Putamen (tissue), 1 donor: Measurements from ENCODE around the gene IGFBP3.

Source experiments
- DNase-seq: peaks from one replicate; pipeline ENCODE4 v3.0.0-alpha.2; 2016; ENCODE audit warnings: low spot score

IGFBP3 gene

DNA sequence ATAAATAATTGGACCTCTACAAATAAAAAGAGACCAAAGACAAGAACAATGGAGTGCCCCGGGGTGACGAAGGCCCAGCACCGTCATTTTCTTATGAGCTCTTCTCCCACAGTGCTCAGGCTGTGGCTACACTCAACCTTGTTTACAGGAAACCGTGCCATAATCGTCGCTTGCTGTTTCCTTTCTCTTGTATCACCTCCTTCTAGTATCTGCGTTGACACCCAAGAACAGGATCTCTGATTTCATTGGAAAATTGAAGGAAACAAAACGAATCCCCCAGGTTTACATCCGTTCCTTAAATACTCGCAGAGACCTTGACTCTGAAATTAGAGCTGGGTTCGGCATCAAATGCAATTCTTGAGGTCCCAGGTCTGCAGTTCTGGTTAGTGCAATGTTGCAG, 1.7 kb upstream of the IGFBP3 start:
- no peak for DNase-seq

DNA sequence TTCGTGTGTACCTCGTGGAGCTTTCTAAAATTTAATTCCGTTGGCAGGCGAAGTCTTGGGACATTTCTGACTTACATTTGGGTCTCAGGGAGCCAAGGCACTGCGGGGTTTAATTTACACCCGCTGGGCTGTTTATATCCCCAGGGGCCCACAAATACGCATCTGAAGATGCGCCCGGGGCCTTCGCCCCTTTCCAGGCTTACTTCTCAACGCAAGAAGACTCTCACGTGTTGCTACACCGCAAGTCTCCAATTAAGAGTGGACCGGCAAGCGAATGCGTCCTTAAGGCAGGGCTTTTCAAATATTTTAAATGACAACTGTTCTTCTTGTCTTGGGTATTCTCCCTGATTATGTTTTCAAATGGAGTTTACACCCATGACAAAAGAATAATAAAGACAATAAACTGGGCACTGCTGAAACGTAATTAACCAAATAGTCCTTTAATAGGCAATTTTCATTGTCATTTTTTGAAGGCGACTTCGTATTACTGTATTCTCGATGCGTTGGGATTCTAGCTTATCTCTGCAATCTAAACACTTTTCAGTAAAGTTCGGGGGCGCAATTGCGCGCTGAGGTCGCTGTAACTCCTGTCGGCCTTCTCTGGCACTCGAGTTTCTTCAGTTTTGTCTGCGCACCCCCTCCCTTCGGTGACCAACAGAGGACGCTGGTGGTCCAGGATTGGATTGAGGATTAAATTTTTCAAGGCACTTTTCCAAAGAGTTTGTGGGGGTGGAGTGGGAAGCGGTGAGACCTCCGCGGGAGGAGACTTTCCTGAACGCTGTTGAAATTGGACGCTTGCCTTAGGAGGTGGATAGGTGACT, 837 bp upstream of the IGFBP3 start:
- DNase-seq: no peak

DNA sequence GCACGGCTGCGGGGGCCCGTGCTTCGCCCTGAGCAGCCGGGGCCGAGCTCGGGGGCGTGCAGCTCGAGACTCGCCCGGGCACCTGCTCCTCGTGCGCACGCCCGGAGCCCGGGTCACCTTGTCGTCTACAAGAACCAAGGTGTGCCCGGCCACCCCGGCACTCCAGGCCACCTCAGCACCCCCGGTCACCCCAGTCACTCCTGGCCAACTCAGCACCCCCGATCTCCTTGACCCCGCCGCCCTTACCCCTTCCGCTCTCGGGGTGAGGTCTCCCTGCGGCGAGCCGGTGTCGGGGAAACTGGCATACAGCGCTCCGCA, 268 bp upstream of the IGFBP3 start:
- no peak for DNase-seq

DNA sequence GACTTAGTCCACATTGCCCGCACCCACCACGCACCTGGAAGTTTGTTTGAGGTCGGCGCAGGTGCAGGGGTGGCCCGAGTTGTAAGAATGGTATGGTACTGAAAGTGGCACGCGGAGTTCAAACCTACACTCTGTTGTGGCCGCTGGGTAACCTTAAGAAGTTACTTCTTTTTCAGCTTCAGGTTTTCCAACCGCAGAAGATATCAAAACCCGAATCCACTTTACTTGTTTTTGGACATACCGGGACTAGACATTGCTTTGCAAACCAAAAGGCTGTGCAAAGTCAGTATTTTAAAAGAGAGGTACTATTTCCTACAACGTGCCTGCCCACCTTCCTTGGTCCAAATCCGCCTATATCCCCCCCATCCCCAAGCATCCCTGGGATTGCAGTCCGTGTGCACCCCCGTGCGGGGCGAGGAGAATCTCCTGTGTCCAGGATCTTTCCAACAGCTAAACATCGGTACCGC, 1.0 kb downstream of the IGFBP3 start:
- no peak for DNase-seq

DNA sequence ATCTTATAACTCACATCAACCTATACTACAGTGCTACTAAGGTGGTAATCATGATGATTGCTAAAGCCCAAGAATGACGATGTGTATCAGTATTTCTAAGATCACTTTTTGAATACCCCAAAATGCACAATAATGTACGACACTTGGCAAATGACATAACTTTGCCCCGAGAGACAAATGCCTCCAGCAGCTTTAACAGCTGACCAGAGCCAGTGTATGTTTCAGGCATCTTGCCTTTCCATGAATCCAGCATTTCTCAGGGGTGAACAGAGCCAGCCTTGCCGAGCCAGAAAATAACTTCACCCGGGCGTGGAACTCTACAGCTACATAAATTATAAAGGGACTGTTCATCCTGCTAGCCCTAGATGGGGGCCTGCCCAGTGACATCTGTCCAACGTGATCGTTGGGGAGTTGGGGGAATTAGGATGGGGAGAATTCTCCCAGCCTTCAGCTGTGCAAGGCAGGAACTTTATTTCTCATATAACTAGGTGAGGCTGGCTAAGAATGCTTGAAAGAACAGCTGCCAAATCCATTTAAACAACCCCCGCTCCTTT, 1.8 kb downstream of the IGFBP3 start:
- DNase-seq: no peak

DNA sequence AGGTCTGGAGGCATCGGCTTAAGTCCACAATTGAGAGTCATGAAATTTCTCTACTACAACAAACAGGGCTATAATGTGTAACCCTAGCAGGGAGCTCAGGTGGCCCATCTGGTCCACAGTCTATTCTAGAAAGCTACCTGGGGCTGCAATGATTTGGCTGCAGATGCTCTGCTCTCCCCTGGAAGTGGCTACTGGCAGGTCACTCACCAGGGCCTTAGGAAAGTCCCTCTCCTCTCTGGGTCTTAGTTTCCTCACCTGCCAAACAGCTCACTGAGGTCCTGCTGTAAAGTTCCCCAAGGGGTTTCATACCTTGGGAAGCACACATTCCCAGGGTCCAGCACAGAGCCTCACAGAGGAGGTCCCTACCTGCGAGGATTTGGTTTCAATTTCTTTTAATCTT, 2.5 kb downstream of the IGFBP3 start:
- DNase-seq: no peak

DNA sequence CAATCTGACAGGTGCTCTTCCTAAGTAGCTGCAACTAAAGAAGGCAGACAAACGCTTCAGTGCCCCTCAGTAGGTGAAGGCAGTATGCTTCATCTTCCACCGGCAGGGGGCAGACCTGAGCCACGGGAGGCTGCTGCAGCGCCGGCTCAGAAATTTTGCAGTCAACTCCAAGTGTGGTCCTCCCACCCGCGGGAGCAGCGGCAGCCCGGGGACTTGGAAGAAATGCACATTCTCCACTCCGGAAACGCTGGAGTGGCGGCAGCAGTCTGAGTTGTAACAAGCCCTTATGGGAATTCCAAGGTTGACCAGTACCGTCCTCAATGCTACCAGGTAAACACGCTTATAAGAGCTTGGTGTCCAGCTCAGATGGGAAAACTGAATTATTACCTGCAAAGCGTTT, 3.4 kb downstream of the IGFBP3 start:
- DNase-seq: peak; percentile 50

DNA sequence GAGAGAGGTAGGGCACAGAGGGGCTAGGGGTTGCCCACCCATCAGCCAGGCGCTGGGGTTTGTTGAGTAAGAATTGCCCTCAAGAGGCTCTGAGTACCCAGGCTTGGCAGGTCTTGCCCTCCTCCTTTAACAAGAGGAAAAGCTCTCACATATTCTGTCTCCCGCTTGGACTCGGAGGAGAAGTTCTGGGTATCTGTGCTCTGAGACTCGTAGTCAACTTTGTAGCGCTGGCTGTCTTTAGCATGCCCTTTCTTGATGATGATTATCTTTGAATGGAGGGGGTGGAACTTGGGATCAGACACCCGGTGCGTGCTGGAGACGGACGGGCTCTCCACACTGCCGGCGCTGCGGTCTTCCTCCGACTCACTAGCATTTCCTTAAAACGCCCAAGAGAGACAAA, 4.0 kb downstream of the IGFBP3 start:
- no peak for DNase-seq

DNA sequence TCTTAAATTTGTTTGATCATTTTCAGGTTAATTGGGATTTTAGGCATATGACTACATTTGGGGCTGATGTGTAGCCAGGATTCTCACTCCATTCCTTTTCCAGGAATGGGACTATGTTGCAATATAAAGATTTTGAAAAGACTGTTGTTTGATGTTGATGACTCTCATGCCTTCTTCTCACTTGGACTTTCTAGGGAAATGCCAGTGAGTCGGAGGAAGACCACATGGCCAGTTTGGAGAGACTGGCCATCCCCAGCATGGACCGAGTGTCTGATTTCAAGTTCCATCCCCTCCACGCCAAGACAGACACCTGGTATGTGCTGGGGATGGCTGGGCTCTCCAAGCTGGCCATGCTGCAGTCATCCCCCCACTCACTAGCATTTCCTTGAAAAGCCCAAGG, 5.5 kb downstream of the IGFBP3 start:
- DNase-seq: no peak

DNA sequence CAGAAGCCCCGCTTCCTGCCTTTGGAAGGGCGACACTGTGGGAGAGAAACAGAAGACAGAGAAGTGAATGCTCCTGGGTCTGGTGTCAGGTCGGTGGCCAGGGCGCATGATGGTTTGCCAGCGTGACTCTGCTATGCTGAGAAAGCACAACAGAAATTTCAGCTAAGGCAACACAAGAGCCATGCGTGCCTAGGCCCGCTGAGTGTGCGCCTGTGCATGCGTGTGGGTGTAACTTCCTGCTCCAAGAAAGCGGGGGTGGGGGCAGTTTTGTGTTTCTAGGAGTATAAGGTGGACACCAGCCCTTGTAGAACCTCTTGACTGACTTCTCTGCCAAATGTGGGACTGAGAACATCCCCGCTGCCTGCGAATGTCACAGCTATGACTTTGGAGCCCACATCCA, 6.2 kb downstream of the IGFBP3 start:
- no peak for DNase-seq

DNA sequence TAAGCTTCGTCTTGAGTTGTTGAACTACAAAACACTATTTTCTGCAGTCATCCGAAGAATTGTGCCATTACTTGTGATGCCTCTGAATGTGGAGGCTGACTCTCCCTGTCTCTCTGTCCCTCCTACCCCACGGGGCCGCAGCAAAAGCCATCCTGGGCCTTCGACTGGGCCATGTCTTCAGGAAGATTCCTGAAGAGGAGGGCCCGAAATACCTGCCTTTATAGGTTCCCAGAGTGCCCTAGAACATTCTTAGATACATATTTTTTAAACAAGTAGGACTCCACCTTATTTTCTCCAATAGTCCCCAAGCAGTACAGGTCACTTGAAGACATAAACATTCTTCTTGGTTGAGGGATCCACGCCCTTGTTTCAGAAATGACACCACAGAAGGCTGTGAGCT, 8.1 kb downstream of the IGFBP3 start:
- no peak for DNase-seq

DNA sequence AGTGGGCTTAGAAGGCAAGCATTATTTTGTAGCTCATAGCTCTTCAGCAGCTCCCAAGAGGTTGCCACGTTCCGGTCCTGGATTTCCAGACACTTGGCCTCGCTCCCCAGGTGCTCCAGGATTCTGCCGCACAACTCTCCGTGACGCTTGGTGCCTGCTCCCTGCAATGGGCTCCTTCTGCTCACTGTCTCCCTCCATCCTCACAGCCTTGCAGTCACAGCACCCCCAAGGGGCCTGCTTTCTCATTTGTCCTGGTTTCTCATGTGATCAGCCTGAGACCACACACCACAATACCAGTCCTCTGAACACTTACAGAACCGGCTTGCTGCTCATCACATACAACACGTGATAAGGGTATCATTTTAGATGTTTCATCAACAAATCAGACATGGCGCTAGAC, 9.8 kb downstream of the IGFBP3 start:
- no peak for DNase-seq

DNA sequence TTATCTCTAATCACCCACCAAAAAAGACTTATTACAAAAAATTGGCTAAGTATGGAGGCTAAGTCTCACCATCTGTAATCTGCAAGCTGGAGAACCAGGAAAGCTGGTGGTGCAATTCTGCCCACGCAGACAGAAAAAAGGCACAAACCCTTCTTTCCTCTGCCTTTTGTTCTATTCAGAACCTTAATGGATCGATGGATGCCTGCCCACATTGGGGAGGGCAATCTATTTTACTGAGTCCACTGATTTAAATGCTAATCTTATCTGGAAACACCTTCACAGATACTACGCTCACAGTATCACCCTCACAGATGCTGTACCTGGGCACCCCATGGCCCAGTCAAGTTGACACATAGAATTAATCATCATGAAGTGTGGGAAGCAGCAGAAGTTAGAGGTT, 10.2 kb downstream of the IGFBP3 start:
- no peak for DNase-seq

DNA sequence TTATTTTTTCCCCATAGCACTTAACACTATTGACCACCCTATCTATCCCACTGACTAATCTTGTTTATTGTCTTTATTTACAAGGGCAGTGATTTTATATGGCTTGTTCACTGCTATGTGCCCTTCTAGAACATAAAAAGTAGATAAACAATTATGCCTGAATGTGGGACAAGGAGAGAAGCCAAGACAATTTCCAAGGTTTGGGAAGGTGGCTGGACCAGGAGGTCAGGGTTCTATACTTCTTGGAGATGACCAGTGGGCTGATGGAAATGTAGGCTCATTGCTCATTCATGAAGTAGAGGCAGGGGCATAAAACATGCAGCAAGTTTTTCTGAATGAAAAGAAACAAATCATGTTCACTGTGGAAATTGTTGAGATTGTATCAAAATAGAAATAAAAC, 11.5 kb downstream of the IGFBP3 start:
- DNase-seq: no peak

DNA sequence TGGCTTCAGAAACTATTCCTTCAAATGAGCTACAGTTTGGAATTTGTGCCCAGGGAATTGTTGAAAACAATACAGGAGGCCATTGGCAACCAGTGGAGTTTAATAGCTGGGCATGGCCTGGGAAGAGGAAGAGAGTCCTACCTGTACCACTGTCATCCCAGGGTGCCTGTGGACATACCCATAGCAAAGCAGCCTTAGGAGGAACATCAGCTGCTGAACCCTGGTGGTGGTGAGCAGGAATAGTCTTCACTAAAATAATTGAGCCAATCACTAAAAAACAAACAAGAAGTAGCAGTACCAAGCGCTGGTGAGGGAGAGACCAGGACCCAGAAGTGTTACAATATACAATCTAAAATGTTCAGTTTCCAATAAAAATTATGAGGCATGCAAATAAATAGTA, 18.3 kb downstream of the IGFBP3 start:
- DNase-seq: no peak

DNA sequence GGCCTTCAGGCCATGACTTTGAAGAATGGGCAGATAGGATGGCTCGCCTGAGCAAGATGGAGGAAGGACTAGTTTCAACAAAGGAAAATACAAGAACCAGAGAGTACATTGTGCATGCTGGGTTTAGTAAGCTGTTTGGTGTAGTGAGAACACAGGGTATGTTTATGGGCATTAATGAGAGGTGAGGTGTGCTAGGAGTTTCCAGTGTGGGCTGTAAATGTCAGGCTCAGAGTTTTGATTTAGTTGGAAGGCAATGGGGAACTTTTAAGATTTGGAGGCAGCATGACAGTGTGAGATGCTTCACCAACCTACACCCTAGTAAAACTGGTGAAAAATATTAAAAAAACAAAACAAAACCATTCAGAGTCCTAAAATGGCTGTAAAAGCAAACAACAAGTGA, 19.5 kb downstream of the IGFBP3 start:
- DNase-seq: no peak

DNA sequence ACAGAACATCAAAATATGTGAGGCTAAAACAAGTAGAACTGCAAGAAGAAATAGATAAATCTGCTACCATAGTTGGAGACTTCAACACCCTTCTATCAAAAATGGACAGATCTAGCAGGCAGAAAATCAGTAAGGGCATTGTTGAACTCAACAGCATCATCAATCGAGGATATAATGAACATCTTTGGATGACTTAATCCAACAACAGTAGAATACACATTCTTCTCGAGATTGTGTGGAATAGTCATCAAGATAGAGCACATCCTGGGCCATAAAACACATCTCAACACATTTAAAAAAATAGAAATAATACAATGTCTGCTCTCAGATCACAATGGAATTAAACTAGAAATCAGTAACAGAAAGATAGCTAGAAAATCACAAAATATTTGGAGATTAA, 22.9 kb downstream of the IGFBP3 start:
- no peak for DNase-seq

DNA sequence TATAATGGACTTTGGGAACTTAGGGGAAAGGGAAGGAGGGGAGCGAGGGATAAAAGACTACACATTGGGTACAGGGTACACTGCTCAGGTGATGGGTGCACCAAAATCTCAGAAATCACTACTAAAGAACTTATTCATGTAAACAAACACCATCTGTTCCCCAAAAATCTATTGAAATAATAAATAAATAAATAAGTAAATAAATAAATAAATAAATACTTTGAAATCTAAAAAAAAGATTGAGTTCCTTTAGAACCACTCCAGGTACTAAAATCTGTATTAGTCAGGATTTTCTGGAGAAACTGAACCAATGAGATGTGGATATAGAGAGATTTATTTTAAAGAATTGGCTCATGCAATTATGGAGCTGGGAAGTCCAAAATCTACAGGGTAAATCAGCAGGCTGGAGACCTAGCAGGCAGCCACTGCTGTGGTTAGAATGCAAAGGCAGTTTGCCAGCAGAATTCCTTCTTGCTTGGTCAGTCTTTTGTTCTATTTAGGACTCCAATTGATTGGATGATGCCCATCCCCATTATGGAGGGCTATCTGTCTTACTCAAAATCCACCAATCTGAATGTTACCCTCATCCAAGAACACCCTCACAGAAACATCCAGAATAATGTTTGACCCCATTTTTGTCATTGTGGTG, 23.9 kb downstream of the IGFBP3 start:
- DNase-seq: no peak

DNA sequence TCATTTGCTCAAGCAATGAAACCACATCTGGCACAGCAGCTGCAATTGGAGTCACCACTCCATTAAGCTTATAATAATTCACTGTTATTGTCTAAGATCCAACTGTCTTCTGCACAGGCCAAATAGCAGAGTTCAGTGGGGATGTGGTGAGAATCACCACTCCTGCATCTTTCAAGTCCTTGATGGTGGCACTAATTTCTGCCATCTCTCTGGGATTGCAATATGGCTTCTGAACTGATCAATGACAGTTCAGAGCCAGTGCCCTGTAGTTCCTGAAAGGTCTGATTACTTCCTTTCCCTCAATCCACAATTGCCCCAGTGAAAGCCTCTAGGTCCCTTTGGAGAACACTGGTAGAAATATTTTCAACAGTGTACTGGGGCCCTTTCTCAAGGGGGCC, 26.4 kb downstream of the IGFBP3 start:
- no peak for DNase-seq

DNA sequence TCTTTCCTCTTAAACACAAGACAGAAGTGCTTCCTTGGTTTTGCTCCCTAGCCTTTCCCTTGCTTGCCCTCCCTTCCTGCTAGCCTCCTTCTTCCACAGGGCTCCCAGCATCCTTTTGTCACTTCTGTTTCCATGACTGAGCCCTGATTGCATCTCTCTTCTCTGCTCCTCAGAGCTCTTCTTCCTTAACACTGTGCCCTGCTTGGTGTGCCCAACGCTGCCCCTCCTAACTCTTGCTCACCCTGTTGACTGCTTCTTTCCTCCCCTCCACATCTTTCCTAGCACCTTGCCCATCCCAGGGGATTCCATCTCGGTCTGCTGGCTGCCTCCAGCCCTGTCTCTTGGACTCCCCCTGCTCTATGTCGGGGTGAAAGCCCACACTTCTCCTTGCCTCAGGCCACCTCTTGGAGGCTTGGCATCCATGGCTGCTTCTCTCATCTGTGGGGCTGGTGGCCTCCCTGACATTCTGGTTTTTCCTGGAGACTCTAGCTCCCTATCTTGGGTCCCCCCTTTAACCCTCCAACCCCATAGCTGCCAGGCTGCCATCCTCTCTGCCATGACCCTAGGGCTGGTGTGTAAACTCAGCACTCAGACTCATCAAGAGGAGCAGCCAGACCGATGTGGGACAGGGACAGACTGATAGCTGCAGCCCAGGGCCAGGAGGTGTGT, 26.9 kb downstream of the IGFBP3 start:
- DNase-seq: no peak

DNA sequence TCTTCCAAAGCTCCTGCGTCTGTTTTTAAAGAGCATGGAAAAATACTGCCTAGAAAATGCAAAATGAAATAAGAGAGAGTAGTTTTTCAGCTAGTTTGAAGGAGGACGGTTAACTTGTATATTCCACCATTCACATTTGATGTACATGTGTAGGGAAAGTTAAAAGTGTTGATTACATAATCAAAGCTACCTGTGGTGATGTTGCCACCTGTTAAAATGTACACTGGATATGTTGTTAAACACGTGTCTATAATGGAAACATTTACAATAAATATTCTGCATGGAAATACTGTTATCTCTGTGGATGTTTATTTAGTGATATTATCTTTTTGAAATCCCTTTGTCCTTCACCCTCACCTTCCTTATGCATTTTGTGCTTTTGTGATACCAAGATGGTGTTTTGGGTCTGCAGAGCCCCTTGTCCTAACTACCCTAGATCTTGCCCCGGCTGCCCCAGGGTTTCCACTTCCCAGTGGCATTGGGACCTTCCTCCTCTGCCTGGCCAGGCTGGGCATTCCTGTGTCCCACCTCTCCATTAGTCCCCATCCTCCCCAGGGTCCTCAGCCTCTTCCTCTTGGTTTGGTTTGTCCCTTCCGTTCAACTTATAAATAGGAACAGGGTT, 27.6 kb downstream of the IGFBP3 start:
- DNase-seq: no peak

DNA sequence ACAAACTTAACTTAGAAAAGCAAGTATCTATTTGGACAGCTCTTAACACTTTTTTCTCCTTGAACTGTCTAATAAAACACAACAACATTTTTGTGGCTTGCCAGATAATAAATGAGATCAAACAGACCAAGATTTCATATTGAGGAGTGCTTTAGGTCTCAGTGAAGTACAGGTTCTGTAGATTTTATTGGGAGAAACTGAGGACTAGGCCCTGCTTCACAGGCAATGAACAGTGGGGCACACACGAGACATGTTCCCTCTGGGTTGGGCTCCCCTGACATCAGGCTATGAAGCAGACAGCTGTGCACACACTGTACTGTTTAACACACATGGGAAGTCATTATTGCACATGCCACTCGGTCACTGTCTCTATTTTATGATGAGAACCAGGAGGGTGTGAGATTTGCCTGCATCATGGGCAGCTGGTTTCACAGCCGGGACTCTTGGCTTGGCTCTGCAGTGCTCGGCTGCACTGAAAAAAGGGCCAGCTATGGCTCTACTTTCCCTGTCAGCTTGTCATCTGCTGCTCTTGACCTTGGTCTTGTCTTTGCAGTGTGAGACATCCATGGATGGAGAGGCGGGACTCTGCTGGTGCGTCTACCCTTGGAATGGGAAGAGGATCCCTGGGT, 28.6 kb downstream of the IGFBP3 start:
- DNase-seq: no peak
